ENCODE measurements around the gene RNF31. TPM values are rescaled to one million over a fixed set of nuclear protein-coding genes. Genes with fewer than 3 reads are reported as not detected.

The RNF31 gene
- total and polyA plus RNA-seq, 2 of the 13 experiments (the other 11 are each of a cell fraction or from before 2014, with no cell fraction given) = 48.2 to 86.8 TPM

GRCh38 chr14:24116128-24116814, 31.0 kb upstream of the RNF31 start:
- ATAC-seq (no peak), FAIRE-seq (no peak), DNase-seq (ENCODE audit: low spot score) (no peak)
- Histone ChIP-seq H3K36me3 (replicated peaks in 1 of 2; ENCODE audit: control insufficient read depth in 1 of 2, insufficient read depth in 2 of 2, low read length in 2 of 2) (peaks cover 43 to 48% of the 10 kb centered on the region in 2 experiments), H4K20me1 (ENCODE audit: insufficient read depth, low read length) (no peaks in the 10 kb centered on the region), H3K79me2 (ENCODE audit: insufficient read depth, low read length) (peaks cover 33% of the 10 kb centered on the region), H3K4me1 (ENCODE audit: insufficient read depth, low read length) (peaks cover 34% of the 10 kb centered on the region), H2AFZ (ENCODE audit: low read length) (no peak overlapping the region), H3K4me2 (ENCODE audit: low read depth, low read length) (peak overlapping the region; percentile 92), H3K4me3 (replicated peaks in 1 of 3; ENCODE audit: insufficient read depth in 1 of 3, low read depth in 2 of 3, low read length in 3 of 3) (peak overlapping the region; percentile 65 to 96 (median 85)), H3K27ac (ENCODE audit: extremely low read length, insufficient read depth, low read length) (peak overlapping the region; percentile 98), H3K9me3 (ENCODE audit: low read length) (no peaks in the 10 kb centered on the region), H3K27me3 (ENCODE audit: control insufficient read depth in 1 of 2, insufficient read depth in 2 of 2, low read length in 2 of 2) (no peaks in the 10 kb centered on the region; a peak in 1 of 5 replicates), H3K9ac (ENCODE audit: insufficient read depth, low read depth, low read length) (peak overlapping the region; percentile 99)
- BruUV-seq (replicated peaks) = no TSS peak
- ChIA-PET CTCF (ENCODE audit: low intra/inter-chr PET ratio, low total read pairs) (no interaction called here), POLR2A (interaction anchor here (0.6 to 15.5 kb wide), 12 partner anchors 13 to 1245 kb away, joined by 3 to 977 read pairs (median 70); partner anchors contain the start of genes EMC9, FITM1, IPO4 and IRF9)
- intact Hi-C loops (cut with micrococcal nuclease; ENCODE audit: unreplicated experiment) (loop anchor here (10.0 kb wide), 2 partner anchors 811 to 1021 kb away; partner anchors contain the start of genes ACIN1, BCL2L2, C14orf119 and PPP1R3E), in situ Hi-C loops (cut with HindIII; ENCODE audit: extremely low pct_ligation_motif_present, low pct_unique_long_range_greater_than_20kb) (loop anchor here (25.0 kb wide), 1 partner anchor 1529 kb away; the partner anchor contains the start of genes ABHD4 and DAD1)
- 83% methylated on average over 6 of the region's 6 CpGs for WGBS (ENCODE audit: low lambda C conversion rate)
- no peak for TF ChIP-seq SMARCC2 (IDR thresholded peaks at IDR 0.05)
- 0 out of 2 replicates have a peak, but pooled peaks have one; percentile 39 for TF ChIP-seq ZNF773 (CRISPR knock-in tag; IDR thresholded peaks at IDR 0.05; ENCODE audit: borderline replicate concordance)
- TF ChIP-seq ZNF577 (CRISPR knock-in tag; IDR thresholded peaks at IDR 0.05; ENCODE audit: borderline replicate concordance, low read depth) = no peak
- TF ChIP-seq JARID2 (CRISPR knock-in tag; IDR thresholded peaks at IDR 0.05; ENCODE audit: insufficient replicate concordance) = no peak
- no peak for TF ChIP-seq TCF7 (IDR thresholded peaks at IDR 0.05; ENCODE audit: low read depth)
- no peak for TF ChIP-seq CEBPB (IDR thresholded peaks at IDR 0.05; ENCODE audit: borderline replicate concordance, low read depth, low read length)
- TF ChIP-seq GLI4 (CRISPR knock-in tag; IDR thresholded peaks at IDR 0.05; ENCODE audit: borderline replicate concordance) = no peak
- TF ChIP-seq MEF2D (CRISPR knock-in tag; IDR thresholded peaks at IDR 0.05) = peak; percentile 64; the same call in 1 of the 2 replicates
- no peak for TF ChIP-seq PRMT3 (CRISPR knock-in tag; IDR thresholded peaks at IDR 0.05; ENCODE audit: borderline replicate concordance, low read depth)
- no peak for TF ChIP-seq RNF219 (CRISPR knock-in tag; IDR thresholded peaks at IDR 0.05)
- no peak for TF ChIP-seq RBFOX2 (IDR thresholded peaks at IDR 0.05; ENCODE audit: low read depth, low read length)
- no peak for TF ChIP-seq ZNF292 (CRISPR knock-in tag; IDR thresholded peaks at IDR 0.05; ENCODE audit: borderline replicate concordance, low read depth)
- TF ChIP-seq FOXO4 (CRISPR knock-in tag; conservative IDR thresholded peaks at IDR 0.05) = 0 out of 2 replicates have a peak, but pooled peaks have one; percentile 78
- no peak for TF ChIP-seq SP4 (CRISPR knock-in tag; IDR thresholded peaks at IDR 0.05)
- no peak for TF ChIP-seq ZNF34 (CRISPR knock-in tag; IDR thresholded peaks at IDR 0.05; ENCODE audit: borderline replicate concordance)
- TF ChIP-seq EZH2 (conservative IDR thresholded peaks at IDR 0.05; ENCODE audit: low read depth, low read length) = no peak
- 0 out of 2 replicates have a peak, but pooled peaks have one; percentile 50 for TF ChIP-seq ZNF512 (CRISPR knock-in tag; IDR thresholded peaks at IDR 0.05)

All from HepG2 (cell line).